Small intestine (tissue), 7 donors: Measurements from ENCODE around the gene ASPSCR1. TPM values are rescaled to one million over a fixed set of nuclear protein-coding genes. Genes with fewer than 3 reads are reported as not detected.
A peak's percentile ranks its signal among the peaks of the same experiment; 100 is the strongest.

Experiments used
- DNase-seq, 2 donors: peaks; one replicate each; pipeline versions ENCODE4 v3.0.0 to v3.0.0-alpha.2; 2013
- FAIRE-seq: peaks from 2 replicates; lab custom pipeline; 2012; peaks lifted over from hg19 to GRCh38; lab: Jason Lieb, UNC
- H3K27ac ChIP-seq, 3 donors: one replicate each; pipeline ENCODE4 v1.5.1; 2013; ENCODE audit warnings: low read length in 2 of 3, mild to moderate bottlenecking in 2 of 3, control low read depth in 1 of 3, inconsistent platforms in 1 of 3, low read depth in 1 of 3, moderate library complexity in 1 of 3
- H3K27me3 ChIP-seq, 3 donors: one replicate each; pipeline ENCODE4 v1.6.1; 2013; ENCODE audit warnings: low read length in 3 of 3, inconsistent platforms in 1 of 3; ENCODE audit not compliant: control insufficient read depth in 3 of 3, insufficient read depth in 3 of 3
- H3K36me3 ChIP-seq, 3 donors: one replicate each; pipeline ENCODE4 v1.6.1; 2013; ENCODE audit warnings: low read length in 3 of 3, inconsistent platforms in 1 of 3, low read depth in 1 of 3, mild to moderate bottlenecking in 1 of 3, moderate library complexity in 1 of 3; ENCODE audit not compliant: control insufficient read depth in 3 of 3, insufficient read depth in 2 of 3
- H3K4me1 ChIP-seq, 3 donors: one replicate each; pipeline ENCODE4 v1.6.1; 2013; ENCODE audit warnings: low read length in 2 of 3, inconsistent platforms in 1 of 3, low read depth in 1 of 3, mild to moderate bottlenecking in 1 of 3, moderate library complexity in 1 of 3; ENCODE audit not compliant: control insufficient read depth in 3 of 3, insufficient read depth in 2 of 3
- H3K4me3 ChIP-seq, 3 donors: one replicate each; pipeline ENCODE4 v1.5.1; 2013; ENCODE audit warnings: low read length in 3 of 3, control low read depth in 1 of 3, inconsistent platforms in 1 of 3, low read depth in 1 of 3, mild to moderate bottlenecking in 1 of 3, moderate library complexity in 1 of 3
- H3K9me3 ChIP-seq, 2 donors: one replicate each; pipeline ENCODE4 v1.6.1; 2013; ENCODE audit warnings: low read depth in 1 of 2, low read length in 1 of 2; ENCODE audit not compliant: control insufficient read depth in 2 of 2, insufficient read depth in 1 of 2
- WGBS, 3 donors: extraction: QIAGEN DNeasy Blood & Tissue Kit; methylation state at CpG; one replicate each; pipeline ENCODE4 v1.1.7; 2013; 5-methylcytosine and 5-hydroxymethylcytosine counted together
- polyA plus RNA-seq, 4 donors: library from polyadenylated mRNA; stranded (reverse) in 3 of 4; unstranded in 1 of 4; fragments of 200-250 nt in 3 of 4; fragments of 120-200 nt in 1 of 4; gene quantifications; one replicate each; pipeline versions ENCODE4 v1.2.1 to v1.2.3, GENCODE V29; 2013
- donor health status: healthy with polysubstance abuse.
- donor health status: control.
- donor health status: control.
- donor health status: Bipolar disorder and iron deficiency.
- donor health status: healthy.

Gene ASPSCR1
- polyA plus RNA-seq, 4 donors, result 23.5 to 96.7 (median 47.5) TPM

GRCh38 chr17:82013772-82014321 lies 36.4 kb downstream of the ASPSCR1 start:
- 76 to 90% (median 85%) methylated on average over 16 of the region's 16 CpGs for WGBS, 3 donors
- FAIRE-seq (no peak), DNase-seq (no peak)
- no peaks in the 10 kb centered on the region for H3K27me3 ChIP-seq
- H3K9me3 ChIP-seq, result no peaks in the 10 kb centered on the region
- peaks cover 0 to 78% (median 0%) of the 10 kb centered on the region in 3 donors for H3K36me3 ChIP-seq
- no peaks in the 10 kb centered on the region for H3K4me1 ChIP-seq
- peak overlapping the region in 1 of 3 donors; percentile 33 for H3K27ac ChIP-seq
- no peak overlapping the region for H3K4me3 ChIP-seq

DNA sequence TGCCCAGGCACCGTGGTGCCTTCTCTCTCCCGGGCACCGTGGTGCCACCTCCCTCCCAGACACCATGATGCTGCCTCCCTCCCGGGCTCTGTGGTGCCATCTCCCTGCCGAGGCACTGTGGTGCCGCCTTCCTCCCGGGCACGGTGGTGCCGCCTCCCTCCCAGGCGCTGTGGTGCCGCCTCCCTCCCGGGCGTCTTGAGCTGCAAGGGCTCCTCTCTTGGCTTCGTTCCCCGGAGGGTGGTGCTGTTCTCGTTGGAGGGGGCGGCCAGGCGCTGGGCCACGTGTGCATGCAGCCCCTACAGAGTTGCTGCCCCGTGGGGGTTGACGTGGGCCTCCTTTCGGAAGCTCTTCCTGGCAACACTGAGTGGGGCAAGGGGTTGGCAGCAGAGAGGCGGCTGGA lies 37.0 kb downstream of the ASPSCR1 start:
- WGBS, 3 donors, result 39 to 68% (median 49%) methylated on average over 21 to 23 of the region's 23 CpGs

GRCh38 chr17:82014971-82015310 lies 37.5 kb downstream of the ASPSCR1 start:
- H3K4me1 ChIP-seq, result peaks cover 0 to 4% (median 0%) of the 10 kb centered on the region in 3 donors
- 81 to 86% (median 82%) methylated on average over 13 of the region's 13 CpGs for WGBS, 3 donors
- peaks cover 0 to 76% (median 0%) of the 10 kb centered on the region in 3 donors for H3K36me3 ChIP-seq
- no peak overlapping the region for H3K27ac ChIP-seq
- no peaks in the 10 kb centered on the region for H3K27me3 ChIP-seq
- no peak for FAIRE-seq
- no peaks in the 10 kb centered on the region for H3K9me3 ChIP-seq
- no peak for DNase-seq
- H3K4me3 ChIP-seq, result no peak overlapping the region

More for the DNA sequence above, 37.0 kb downstream of the ASPSCR1 start:
- peak in 1 of 2 donors; percentile 18 for DNase-seq
- Histone ChIP-seq H3K4me1 (peaks cover 0 to under 1% (median 0%) of the 10 kb centered on the region in 3 donors), H3K4me3 (no peak overlapping the region), H3K36me3 (peaks cover 0 to 79% (median 0%) of the 10 kb centered on the region in 3 donors), H3K27me3 (no peaks in the 10 kb centered on the region), H3K9me3 (no peaks in the 10 kb centered on the region), H3K27ac (no peak overlapping the region)
- FAIRE-seq, result no peak

DNA sequence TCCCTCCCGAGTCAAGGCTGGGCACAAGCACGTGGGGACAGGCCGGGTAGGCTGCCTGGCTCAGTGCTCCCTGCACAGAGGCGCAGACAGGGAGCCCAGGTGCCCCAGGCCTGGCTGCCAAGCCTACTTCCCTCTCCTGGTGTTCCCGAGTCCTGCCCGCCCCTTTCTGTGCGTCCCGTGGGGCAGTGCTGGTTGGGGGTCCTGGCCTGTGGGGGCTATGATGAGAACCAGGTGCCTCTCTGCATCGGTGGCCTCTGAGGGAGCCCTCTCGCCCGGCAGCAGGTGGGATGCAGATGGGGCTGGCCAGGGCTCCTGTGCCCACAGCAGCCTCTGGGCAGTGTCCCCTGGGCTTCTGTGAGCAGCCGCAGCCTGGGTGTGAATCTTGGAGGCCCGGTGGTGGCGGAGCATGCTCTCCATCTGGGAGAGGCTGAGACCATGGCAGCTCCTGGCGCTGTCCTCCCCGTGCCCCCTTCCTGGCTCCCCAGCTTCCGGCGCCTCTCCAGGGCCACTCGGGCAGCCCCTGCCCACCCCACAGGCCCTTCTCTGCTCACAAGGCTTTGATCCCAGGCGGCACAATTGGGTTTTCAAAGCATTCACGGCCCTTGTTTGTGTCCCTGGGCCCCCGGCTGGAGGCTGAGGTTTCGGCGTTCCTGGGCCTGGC lies 38.0 kb downstream of the ASPSCR1 start:
- no peaks in the 10 kb centered on the region for H3K9me3 ChIP-seq
- H3K36me3 ChIP-seq, result peaks cover 0 to 78% (median 0%) of the 10 kb centered on the region in 3 donors
- WGBS, 3 donors, result 80 to 90% (median 88%) methylated on average over 22 to 24 of the region's 24 CpGs
- H3K27ac ChIP-seq, result no peak overlapping the region
- no peak overlapping the region for H3K4me3 ChIP-seq
- peaks cover 0 to 8% (median 0%) of the 10 kb centered on the region in 3 donors for H3K4me1 ChIP-seq
- no peak for FAIRE-seq
- no peaks in the 10 kb centered on the region for H3K27me3 ChIP-seq
- no peak for DNase-seq

DNA sequence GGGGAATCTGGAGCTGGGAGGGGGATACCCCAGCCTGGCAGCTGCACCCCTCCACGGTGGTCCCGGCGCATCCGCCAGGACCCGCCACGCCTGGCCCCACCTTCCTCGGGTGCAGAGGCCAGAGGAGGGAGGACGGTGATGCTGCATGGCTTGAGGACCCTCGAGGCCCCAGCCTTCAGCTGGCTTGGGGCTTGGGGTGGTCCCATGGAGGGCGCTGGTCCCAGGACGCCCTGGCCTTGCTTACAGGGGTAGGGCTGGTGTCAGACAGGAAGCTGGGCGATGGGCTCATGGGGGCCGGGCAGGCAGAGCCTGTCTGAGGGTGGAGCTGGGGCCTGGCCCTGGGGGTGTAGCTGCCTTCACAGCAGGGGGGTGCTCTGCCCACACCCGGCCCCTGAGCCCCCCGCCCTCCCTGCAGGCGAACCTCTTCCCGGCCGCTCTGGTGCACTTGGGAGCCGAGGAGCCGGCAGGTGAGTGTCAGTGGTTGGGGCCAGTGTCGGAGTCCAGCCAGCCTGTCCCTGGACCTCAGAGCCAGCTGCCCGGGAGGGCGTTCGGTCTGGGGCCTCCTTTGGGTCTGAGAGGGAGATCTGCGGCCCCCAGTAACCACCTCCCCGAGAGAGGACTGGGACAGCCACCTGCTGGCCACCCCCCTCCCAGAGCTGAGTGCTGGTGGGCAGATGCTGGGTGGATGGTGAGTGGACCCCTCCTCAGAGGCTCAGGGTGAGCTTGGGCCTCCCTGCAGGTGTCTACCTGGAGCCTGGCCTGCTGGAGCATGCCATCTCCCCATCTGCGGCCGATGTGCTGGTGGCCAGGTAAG lies 38.8 kb downstream of the ASPSCR1 start:
- H3K4me1 ChIP-seq, result peaks cover 0 to 14% (median 0%) of the 10 kb centered on the region in 3 donors
- H3K36me3 ChIP-seq, result peaks cover 0 to 76% (median 0%) of the 10 kb centered on the region in 3 donors
- WGBS, 3 donors, result 86 to 94% (median 92%) methylated on average over 21 to 28 of the region's 28 CpGs
- H3K4me3 ChIP-seq, result no peak overlapping the region
- H3K9me3 ChIP-seq, result no peaks in the 10 kb centered on the region
- no peak overlapping the region for H3K27ac ChIP-seq
- DNase-seq (no peak), FAIRE-seq (no peak)
- H3K27me3 ChIP-seq, result no peaks in the 10 kb centered on the region

DNA sequence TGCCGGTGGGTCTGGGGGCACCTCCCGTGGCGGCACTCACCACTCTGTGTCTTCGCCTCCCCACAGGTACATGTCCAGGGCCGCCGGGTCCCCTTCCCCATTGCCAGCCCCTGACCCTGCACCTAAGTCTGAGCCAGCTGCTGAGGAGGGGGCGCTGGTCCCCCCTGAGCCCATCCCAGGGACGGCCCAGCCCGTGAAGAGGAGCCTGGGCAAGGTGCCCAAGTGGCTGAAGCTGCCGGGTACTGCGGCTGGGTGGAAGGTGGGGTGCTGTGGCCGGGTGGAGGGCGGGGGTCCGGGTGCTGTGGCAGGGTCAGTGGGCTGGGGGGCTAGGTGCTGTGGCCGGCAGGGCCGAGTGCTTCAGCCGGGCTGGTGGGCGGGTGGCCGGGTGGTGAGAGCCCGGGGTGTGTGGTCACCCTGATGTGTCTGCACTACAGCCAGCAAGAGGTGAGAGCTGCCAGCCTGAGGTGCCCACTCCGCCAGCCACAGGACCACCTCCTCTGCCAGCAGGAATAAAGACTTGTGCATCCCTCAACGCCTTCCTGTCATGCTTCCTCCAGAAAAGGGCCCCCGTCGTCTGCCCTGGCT lies 39.5 kb downstream of the ASPSCR1 start:
- Histone ChIP-seq H3K36me3 (peaks cover 0 to 69% (median 0%) of the 10 kb centered on the region in 3 donors), H3K9me3 (no peaks in the 10 kb centered on the region), H3K4me1 (peaks cover 0 to 21% (median 0%) of the 10 kb centered on the region in 3 donors), H3K4me3 (no peak overlapping the region), H3K27me3 (no peaks in the 10 kb centered on the region), H3K27ac (no peak overlapping the region)
- no peak for FAIRE-seq
- 88 to 89% (median 88%) methylated on average over 24 of the region's 24 CpGs for WGBS, 3 donors
- no peak for DNase-seq

- H3K4me3 ChIP-seq, result no peak overlapping the region
- H3K9me3 ChIP-seq, result no peaks in the 10 kb centered on the region
- 70 to 74% (median 72%) methylated on average over 12 to 13 of the region's 13 CpGs for WGBS, 3 donors
- H3K4me1 ChIP-seq, result peaks cover 0 to 22% (median 0%) of the 10 kb centered on the region in 3 donors
- no peak overlapping the region for H3K27ac ChIP-seq
- no peaks in the 10 kb centered on the region for H3K27me3 ChIP-seq
- DNase-seq (no peak), FAIRE-seq (no peak)
- peaks cover 0 to 62% (median 0%) of the 10 kb centered on the region in 3 donors for H3K36me3 ChIP-seq
Observed at GRCh38 chr17:82017612-82018151, 40.3 kb downstream of the ASPSCR1 start.
